Skeletal muscle cell (primary cell): ENCODE data around the gene KANSL2.
"Not testable (repeated sequence)": the region's sequence is repeated elsewhere in the genome, so short reads cannot be mapped to it uniquely, and the experiment has no call there.

Experiments
- DNase-seq: peaks from one replicate; pipeline ENCODE4 v3.0.0-alpha.2; 2010; ENCODE audit warnings: low read depth
- H3K4me3 ChIP-seq: 2 replicates; pipeline ENCODE4 v1.5.1; 2011; ENCODE audit warnings: low read depth, mild to moderate bottlenecking, control low read depth, low read length, moderate library complexity

KANSL2 gene

DNA sequence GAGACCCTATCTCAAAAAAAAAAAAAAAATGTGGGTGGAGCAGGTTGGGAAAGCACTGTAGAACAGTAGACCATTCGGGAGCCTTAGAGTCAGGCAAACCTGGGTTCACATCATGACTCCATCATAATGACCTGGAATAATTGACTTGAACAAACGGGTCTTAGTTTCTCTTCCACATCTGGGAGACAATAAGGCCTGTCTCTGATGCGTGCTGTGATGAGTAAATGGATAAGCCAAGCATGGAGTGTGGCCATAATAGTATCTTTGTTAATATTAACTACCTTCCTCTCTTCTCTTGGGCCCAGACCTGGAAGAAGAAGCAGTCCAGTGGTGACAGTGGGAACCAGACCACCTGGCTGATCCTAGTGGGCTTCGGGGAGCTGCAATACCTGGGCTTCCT lies 54.5 kb downstream of the KANSL2 start:
- no peak for DNase-seq
- H3K4me3 ChIP-seq: no peak overlapping the region

DNA sequence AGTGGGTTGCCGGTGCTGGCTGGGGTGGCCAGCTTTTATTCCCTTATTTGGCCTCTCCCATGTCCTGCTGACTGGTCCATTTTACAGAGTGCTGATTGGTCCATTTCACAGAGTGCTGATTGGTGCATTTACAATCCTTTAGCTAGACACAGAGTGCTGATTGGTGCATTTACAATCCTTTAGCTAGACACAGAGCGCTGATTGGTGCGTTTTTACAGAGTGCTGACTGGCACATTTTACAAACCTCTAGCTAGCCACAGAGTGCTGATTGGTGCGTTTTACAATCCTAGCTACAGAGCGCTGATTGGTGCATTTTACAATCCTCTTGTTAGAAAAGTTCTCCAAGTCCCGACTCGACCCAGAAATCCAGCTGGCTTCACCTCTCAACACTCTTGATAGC lies 59.0 kb downstream of the KANSL2 start:
- DNase-seq, H3K4me3 ChIP-seq: not testable (repeated sequence)

GRCh38 chr12:48618541-48618940 lies 63.5 kb downstream of the KANSL2 start:
- H3K4me3 ChIP-seq: no peak overlapping the region
- DNase-seq: peak; percentile 26

- H3K4me3 ChIP-seq: no peak overlapping the region
- no peak for DNase-seq
These were observed 66.4 kb downstream of the KANSL2 start for GRCh38 chr12:48615681-48616080.

- no peak overlapping the region for H3K4me3 ChIP-seq
- no peak for DNase-seq
These were observed 68.7 kb downstream of the KANSL2 start for GRCh38 chr12:48613321-48613720.
